C4-2B (cell line): ENCODE results near the gene MVB12B.

Experiments
- CTCF ChIP-seq: fragments of 450-650 bp; conservative IDR thresholded peaks from 2 replicates; pipeline ENCODE4 v1.5.1; 2017; ENCODE audit warnings: mild to moderate bottlenecking
- ZFX ChIP-seq: fragments of 450-650 bp; IDR thresholded peaks from 2 replicates; pipeline ENCODE4 v1.6.1; 2017

- TF ChIP-seq CTCF (no peak), ZFX (no peak)
Observed at GRCh38 chr9:126407114-126407870, 80.7 kb downstream of the MVB12B start.
